Smooth muscle cell (in vitro differentiated cells): ENCODE results near the gene TRAPPC1. TPM values are rescaled to one million over a fixed set of nuclear protein-coding genes. Genes with fewer than 3 reads are reported as not detected.

Experiments used
- DNase-seq: peaks from one replicate; lab custom pipeline; 2025; ENCODE audit not compliant: unreplicated experiment; lab: John Stamatoyannopoulos, UW
- H2AFZ ChIP-seq: fragments of 200-600 bp; sonication (generic); 2 replicates; pipeline ENCODE4 v1.6.0; 2016; ENCODE audit warnings: antibody characterized with exemption, low read depth, mild to moderate bottlenecking
- H3F3A ChIP-seq: fragments of 200-600 bp; sonication (generic); 2 replicates; pipeline ENCODE4 v1.6.0; 2017; ENCODE audit warnings: antibody characterized with exemption, low read depth
- H3K27ac ChIP-seq: fragments of 200-600 bp; sonication (generic); 2 replicates; pipeline ENCODE4 v1.5.1; 2016; ENCODE audit warnings: low read depth, mild to moderate bottlenecking
- H3K27me3 ChIP-seq: fragments of 200-600 bp; sonication (generic); 2 replicates; pipeline ENCODE4 v1.6.1; 2016; ENCODE audit warnings: low read depth, mild to moderate bottlenecking
- H3K36me3 ChIP-seq: fragments of 200-600 bp; sonication (generic); 2 replicates; pipeline ENCODE4 v1.5.1; 2016; ENCODE audit warnings: low read depth
- H3K4me1 ChIP-seq: fragments of 200-600 bp; sonication (generic); 2 replicates; pipeline ENCODE4 v1.5.1; 2016; ENCODE audit warnings: low read depth
- H3K4me2 ChIP-seq: fragments of 200-600 bp; sonication (generic); 2 replicates; pipeline ENCODE4 v1.6.0; 2016; ENCODE audit warnings: mild to moderate bottlenecking
- H3K4me3 ChIP-seq: fragments of 200-600 bp; sonication (generic); 2 replicates; pipeline ENCODE4 v1.5.1; 2016; ENCODE audit warnings: mild to moderate bottlenecking
- H3K79me2 ChIP-seq: fragments of 200-600 bp; sonication (generic); 2 replicates; pipeline ENCODE4 v1.6.0; 2016; ENCODE audit warnings: low read depth, mild to moderate bottlenecking
- H3K9ac ChIP-seq: fragments of 200-600 bp; sonication (generic); 2 replicates; pipeline ENCODE4 v1.6.0; 2016; ENCODE audit warnings: low read depth
- H3K9me3 ChIP-seq: fragments of 200-600 bp; sonication (generic); replicated peaks from 2 replicates; pipeline ENCODE4 v1.5.1; 2016; ENCODE audit warnings: low read depth
- H4K20me1 ChIP-seq: fragments of 200-600 bp; sonication (generic); 2 replicates; pipeline ENCODE4 v1.6.0; 2016; ENCODE audit warnings: low read depth
- WGBS: methylation state at CpG from one replicate; pipeline ENCODE4 v1.1.7; 2016; ENCODE audit warnings: low lambda C conversion rate; 5-methylcytosine and 5-hydroxymethylcytosine counted together
- polyA plus RNA-seq: library from polyadenylated mRNA; unstranded; fragments of >200 nt; fragmentation: Nextera tagmentation; extraction: Ambion mirVana; gene quantifications from 2 replicates; pipeline ENCODE4 v1.2.1, GENCODE V29; 2016
- total RNA-seq: library from RNA; depleted of rRNA; stranded (reverse); fragments of >200 nt; gene quantifications from 2 replicates; pipeline ENCODE4 v1.2.3, GENCODE V29; 2014
- TF ChIP-seq, protein P1 (sequence below): fragments of 200-600 bp; sonication (generic); IDR thresholded peaks from 2 replicates; pipeline ENCODE4 v1.5.1; 2017; ENCODE audit warnings: borderline replicate concordance, mild to moderate bottlenecking, antibody characterized with exemption; ENCODE audit not compliant: insufficient read depth, poor library complexity, severe bottlenecking

TRAPPC1 gene
- total and polyA plus RNA-seq, 2 experiments from 2014 or later = 56.2 to 392 TPM

DNA sequence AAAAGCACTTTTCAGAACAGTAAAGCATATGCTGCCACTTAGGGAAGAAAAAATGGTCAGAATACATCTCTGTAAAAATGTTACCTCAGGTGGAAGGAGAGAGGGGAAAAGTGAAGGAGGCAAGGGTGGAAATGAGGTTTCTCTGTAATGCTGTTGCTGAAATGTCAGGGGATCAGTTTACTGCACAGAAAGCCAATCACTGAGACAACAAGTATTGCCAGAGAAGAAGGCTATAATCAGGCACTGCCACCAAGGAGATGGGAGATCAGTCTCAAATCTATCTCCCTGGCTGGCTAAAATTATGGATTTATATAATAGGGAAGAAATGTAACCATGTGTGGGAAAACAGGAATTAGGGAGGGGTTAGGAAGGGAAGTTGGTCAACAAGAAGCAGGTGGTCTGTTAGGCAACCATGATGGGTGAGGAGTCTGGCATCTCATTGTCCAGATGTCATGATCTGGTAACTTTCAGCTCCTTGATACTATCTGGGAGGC lies 42.9 kb upstream of the TRAPPC1 start:
- Histone ChIP-seq H3K36me3 (no peaks in the 10 kb centered on the region), H4K20me1 (no peaks in the 10 kb centered on the region), H2AFZ (no peak overlapping the region), H3K9ac (no peak overlapping the region), H3K9me3 (peaks cover 4% of the 10 kb centered on the region), H3K27ac (no peak overlapping the region), H3K27me3 (peaks cover 8% of the 10 kb centered on the region), H3K4me3 (no peak overlapping the region), H3K4me2 (no peak overlapping the region), H3F3A (no peaks in the 10 kb centered on the region), H3K4me1 (no peaks in the 10 kb centered on the region), H3K79me2 (no peaks in the 10 kb centered on the region)
- DNase-seq = no peak
- TF ChIP-seq, protein P1, sequence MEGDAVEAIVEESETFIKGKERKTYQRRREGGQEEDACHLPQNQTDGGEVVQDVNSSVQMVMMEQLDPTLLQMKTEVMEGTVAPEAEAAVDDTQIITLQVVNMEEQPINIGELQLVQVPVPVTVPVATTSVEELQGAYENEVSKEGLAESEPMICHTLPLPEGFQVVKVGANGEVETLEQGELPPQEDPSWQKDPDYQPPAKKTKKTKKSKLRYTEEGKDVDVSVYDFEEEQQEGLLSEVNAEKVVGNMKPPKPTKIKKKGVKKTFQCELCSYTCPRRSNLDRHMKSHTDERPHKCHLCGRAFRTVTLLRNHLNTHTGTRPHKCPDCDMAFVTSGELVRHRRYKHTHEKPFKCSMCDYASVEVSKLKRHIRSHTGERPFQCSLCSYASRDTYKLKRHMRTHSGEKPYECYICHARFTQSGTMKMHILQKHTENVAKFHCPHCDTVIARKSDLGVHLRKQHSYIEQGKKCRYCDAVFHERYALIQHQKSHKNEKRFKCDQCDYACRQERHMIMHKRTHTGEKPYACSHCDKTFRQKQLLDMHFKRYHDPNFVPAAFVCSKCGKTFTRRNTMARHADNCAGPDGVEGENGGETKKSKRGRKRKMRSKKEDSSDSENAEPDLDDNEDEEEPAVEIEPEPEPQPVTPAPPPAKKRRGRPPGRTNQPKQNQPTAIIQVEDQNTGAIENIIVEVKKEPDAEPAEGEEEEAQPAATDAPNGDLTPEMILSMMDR = no peak

GRCh38 chr17:7972131-7972785 lies 40.5 kb upstream of the TRAPPC1 start:
- no peak for DNase-seq
- 96% methylated on average over 8 of the region's 8 CpGs for WGBS
- H3K36me3 ChIP-seq = no peaks in the 10 kb centered on the region

GRCh38 chr17:7971651-7972050 lies 39.9 kb upstream of the TRAPPC1 start:
- Histone ChIP-seq H3F3A (no peaks in the 10 kb centered on the region), H4K20me1 (no peaks in the 10 kb centered on the region), H3K9ac (no peak overlapping the region), H3K27me3 (peaks cover 8% of the 10 kb centered on the region), H2AFZ (no peak overlapping the region), H3K4me3 (no peak overlapping the region), H3K4me1 (no peaks in the 10 kb centered on the region), H3K36me3 (no peaks in the 10 kb centered on the region), H3K27ac (no peak overlapping the region), H3K9me3 (peaks cover 4% of the 10 kb centered on the region), H3K4me2 (no peak overlapping the region), H3K79me2 (no peaks in the 10 kb centered on the region)
- TF ChIP-seq, protein P1 = no peak
- WGBS = 85% methylated on average over 4 of the region's 4 CpGs
- no peak for DNase-seq

More at GRCh38 chr17:7972131-7972785, 40.5 kb upstream of the TRAPPC1 start:
- H3K27ac ChIP-seq = no peak overlapping the region
- no peak overlapping the region for H3K4me2 ChIP-seq
- no peak overlapping the region for H2AFZ ChIP-seq
- H3K4me1 ChIP-seq = no peaks in the 10 kb centered on the region
- TF ChIP-seq, protein P1 = peak; percentile 25
- H3F3A ChIP-seq = no peaks in the 10 kb centered on the region
- H3K4me3 ChIP-seq = no peak overlapping the region
- peaks cover 8% of the 10 kb centered on the region for H3K27me3 ChIP-seq
- H3K9me3 ChIP-seq = peaks cover 4% of the 10 kb centered on the region
- no peaks in the 10 kb centered on the region for H4K20me1 ChIP-seq
- no peaks in the 10 kb centered on the region for H3K79me2 ChIP-seq
- no peak overlapping the region for H3K9ac ChIP-seq

GRCh38 chr17:7969433-7969832 lies 37.7 kb upstream of the TRAPPC1 start:
- H3K4me3 ChIP-seq = no peak overlapping the region
- H3K27me3 ChIP-seq = peaks cover 8% of the 10 kb centered on the region
- no peaks in the 10 kb centered on the region for H3K36me3 ChIP-seq
- H2AFZ ChIP-seq = no peak overlapping the region
- no peak for DNase-seq
- no peak overlapping the region for H3K27ac ChIP-seq
- no peaks in the 10 kb centered on the region for H3K9me3 ChIP-seq
- no peaks in the 10 kb centered on the region for H4K20me1 ChIP-seq
- H3K4me2 ChIP-seq = no peak overlapping the region
- TF ChIP-seq, protein P1 = no peak
- no peaks in the 10 kb centered on the region for H3F3A ChIP-seq
- no peaks in the 10 kb centered on the region for H3K79me2 ChIP-seq
- no peak overlapping the region for H3K9ac ChIP-seq
- no peaks in the 10 kb centered on the region for H3K4me1 ChIP-seq
- 93% methylated on average over 6 of the region's 6 CpGs for WGBS
